Esophagus mucosa (tissue), 1 donor: ENCODE results near the gene AXIN1. TPM values are rescaled to one million over a fixed set of nuclear protein-coding genes. Genes with fewer than 3 reads are reported as not detected.
A peak's percentile ranks its signal among the peaks of the same experiment; 100 is the strongest.
"Not testable (repeated sequence)": the region's sequence is repeated elsewhere in the genome, so short reads cannot be mapped to it uniquely, and the experiment has no call there.

ENCODE experiments used
- ATAC-seq: fragments of 200-7000 bp; cut with Tn5 transposase; one replicate; pipeline ENCODE4 v1.9.1; 2020
- total RNA-seq: library from RNA; stranded (reverse); gene quantifications from one replicate; pipeline ENCODE4 v1.2.4, GENCODE V29; 2023
- donor health status: DM: yes; HTN: yes; CAD: no.

The AXIN1 gene
- total RNA-seq, 1 donor from 2014 or later = 15.3 TPM

DNA sequence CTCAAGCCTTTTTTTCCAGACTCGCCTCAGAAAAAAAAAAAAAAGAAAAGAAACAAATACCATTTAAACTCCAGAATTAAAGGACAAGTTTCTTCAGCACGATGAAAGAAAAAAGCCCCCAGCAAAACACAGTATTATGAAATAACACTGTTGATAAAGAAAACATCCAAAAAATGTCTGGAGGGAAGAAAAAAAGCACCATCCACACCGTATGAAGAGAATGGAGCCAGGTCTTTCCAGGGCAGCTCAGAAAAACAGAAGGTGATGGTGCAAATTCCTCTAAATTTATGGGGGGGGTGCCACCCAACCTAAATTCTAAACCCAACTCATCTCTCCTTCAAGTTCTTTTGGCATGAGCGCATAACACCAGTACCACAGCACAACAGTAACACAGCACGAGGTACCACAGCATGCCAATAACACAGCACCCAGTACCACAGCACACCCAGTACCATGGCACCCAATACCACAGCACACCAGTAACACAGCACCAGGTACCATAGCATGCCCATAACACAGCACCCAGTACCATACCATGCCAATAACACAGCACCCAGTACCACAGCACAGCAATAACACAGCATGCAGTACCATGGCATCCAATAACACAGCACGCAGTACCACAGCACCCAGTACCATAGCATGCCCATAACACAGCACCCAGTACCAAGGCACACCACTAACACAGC, 19.0 kb downstream of the AXIN1 start:
- no peak for ATAC-seq

DNA sequence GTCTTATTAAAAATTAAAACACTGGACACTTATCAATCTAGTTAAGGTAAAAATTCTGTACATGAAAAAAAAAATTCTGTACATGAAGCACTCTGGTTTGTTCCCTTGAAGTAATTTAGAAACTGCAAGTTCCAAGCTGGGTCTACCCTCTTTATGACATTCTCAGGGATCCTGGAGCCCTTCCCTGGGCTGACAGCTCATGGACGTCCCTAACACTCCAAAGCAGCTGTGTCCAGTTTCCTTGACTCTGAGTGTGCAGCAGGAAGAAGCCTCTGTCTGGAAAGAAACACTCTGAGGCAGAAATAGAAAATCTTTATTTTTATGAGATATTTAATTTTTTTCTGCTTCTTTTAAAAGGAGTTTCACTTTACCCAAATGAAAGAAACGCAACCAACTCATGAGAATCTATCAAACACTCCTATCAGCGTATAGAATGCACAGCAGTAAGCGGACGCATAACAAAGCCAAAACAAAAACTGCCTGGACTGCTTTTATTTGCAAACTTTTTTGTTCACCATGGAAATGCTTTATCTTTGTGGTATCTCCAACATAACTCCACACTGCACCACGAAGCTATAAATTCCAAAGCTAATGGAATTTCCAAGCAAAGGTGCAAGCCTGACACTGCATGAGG, 21.2 kb downstream of the AXIN1 start:
- ATAC-seq = not testable (repeated sequence)

DNA sequence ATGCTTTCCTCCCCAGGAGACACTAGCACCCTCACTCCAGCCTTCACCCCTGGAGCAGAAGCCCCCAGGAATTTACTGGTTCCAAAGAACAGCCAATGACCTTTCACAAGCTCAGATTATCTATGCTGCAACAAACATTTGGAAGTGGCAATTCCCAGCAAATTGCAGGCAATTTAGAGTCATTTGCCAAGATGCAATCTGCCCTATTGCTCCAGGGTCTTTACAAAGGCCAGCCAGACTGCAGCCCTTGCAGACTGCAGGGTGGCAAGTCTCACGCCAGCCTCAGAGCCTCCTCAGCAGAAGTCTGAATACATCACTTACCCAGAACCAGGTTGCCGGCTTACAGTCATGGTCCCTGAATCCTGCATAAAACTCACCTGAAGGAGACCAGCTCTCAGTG, 21.8 kb downstream of the AXIN1 start:
- no peak for ATAC-seq

DNA sequence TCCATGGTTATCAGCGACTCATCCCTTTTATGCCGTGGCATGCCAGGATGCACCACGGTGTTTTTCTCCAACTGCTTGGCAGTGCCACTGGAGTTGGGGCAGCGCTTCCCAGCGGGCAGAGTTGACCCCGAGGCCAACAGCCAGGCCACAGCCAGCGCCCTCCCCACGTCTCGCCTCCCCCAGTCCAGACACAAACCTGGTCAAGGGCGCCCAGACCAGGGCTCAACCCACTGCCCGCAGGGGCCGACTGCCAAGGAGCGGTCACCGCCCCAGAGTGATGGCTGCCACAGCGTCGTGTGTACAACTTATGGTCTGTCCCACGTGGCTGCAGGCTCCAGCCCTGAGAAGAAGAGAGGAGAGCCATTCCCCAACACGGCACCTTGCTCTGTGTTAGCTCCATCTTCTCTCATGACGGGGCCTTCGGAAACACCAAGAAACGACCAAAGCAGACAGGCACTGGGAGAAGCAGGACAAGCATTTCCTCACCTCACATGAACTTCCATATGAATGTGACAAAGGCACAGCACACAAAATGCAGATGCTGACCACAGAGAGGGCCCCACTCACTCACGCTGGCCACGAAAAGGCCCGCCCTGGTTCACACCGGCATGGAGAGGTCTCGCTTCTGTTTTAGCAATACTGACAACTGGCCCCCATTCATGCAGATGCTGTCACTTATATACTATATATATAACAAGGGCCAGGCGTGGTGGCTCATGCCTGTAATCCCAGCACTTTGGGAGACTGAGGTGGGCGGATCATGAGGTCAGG, 27.0 kb downstream of the AXIN1 start:
- ATAC-seq = no peak

DNA sequence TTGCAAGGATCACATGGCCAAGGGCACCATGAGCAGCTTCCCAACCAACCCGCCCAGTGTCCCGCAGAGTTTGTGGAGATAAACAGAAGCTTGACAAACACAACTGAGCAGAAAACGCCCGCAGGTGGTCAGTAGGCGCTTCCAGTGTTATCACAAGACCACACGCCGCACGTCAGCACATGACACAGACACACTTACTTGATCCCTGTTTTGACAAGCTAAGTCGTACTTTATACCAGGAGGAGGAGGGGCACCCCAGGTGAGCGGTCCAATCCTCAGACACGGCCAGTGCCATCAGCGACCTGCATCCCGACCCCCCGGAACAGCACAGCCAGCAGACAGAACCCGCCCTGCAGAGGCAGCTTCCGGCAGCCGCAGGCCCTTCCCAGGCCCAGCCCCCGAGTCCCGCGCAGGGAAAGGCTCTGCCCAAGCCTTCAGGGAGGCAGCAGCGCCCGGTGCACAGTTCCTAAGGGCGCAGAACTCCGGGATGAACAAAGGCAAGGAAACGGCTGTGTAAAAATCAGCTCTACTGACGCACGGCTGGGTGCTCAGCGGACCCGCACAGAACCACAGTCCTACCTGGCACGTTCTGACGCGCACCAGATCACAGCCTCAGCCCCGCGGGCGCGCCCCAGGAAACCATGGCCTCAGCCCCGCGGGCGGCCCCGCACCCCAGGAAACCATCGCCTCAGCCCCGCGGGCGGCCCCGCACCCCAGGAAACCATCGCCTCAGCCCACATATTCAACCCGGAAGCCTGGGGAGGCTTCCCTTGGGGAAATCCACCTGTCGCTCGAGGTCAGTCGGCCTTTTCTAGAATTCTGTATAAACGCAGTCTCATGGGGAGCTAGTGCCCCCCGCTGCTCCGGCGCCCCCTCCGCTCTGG, 27.8 kb downstream of the AXIN1 start:
- peak; percentile 50 for ATAC-seq

DNA sequence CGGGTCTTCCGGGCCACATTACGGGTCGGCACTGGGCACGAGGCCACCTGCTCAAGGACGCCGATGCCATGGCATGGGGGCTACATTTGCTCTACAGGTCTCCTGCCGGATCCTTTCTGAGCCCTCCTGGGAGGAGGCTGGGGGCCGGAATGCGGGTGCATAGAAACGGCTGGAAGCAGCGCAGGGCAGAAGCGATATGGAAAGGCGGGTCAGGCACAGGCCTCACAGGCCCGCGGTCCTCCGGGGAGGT, 28.4 kb downstream of the AXIN1 start:
- no peak for ATAC-seq

DNA sequence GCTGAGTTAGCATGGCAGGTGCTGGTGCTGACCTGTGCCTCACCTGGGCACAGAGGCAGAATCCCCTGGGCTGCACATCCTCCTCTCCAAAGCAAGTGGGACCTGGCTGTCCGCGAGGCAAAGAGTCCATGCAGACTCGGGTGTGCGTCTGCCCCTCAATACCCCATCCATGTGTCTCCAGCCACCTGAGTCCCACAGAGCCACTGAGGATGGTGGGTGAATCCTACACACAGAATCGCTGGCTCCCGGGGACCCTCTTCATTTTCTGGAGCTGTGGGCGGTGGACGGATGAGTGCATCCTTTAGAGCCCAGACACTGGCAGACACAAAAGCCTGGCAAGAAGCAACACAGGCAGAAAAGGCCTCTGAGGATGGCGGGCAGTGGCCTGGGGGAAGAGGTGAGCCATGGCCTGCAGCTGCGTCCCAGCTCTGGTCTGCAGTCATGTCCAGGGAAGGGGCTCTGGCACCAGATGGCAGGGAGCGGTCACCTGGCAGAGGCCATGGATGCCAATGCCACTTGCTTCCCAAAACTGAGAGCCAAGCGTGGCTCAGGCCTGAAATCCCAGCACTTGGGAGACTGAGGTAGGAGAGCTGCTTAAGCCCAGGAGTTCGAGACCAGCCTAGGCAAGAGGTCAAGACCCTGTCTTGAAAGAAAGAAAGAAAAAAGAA, 29.9 kb downstream of the AXIN1 start:
- ATAC-seq = no peak

DNA sequence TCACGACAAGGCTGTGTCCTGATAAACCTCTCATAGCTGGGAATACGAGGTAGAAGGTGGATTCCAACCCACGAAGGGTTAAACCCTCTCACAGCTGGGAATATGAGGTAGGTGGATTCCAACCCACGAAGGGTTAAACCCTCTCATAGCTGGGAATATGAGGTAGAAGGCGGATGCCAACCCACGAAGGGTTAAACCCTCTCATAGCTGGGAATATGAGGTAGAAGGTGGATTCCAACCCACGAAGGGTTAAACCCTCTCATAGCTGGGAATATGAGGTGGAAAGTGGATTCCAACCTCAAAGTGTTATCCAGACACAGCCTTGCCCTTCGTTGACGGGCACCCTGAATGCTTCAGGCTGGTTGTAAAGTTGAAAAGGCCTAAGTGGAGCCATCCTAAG, 31.0 kb downstream of the AXIN1 start:
- ATAC-seq = no peak

DNA sequence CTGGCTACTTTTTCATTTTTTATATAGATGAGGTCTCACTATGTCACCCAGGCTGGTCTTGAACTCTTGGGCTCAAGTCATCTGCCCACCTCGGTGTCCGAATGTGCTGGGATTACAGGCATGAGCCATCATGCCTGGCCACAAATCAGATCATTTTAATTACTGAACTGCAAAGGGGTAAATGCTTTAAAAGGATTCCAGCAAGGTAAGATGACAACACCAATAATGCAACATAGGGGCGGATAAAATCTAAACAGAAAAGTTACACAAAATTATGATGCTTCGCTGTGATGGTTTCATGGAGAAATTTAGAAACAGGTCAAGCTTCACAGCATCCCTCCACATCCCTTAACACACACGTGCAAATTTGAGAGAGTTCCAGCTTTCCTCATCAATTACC, 32.3 kb downstream of the AXIN1 start:
- no peak for ATAC-seq

DNA sequence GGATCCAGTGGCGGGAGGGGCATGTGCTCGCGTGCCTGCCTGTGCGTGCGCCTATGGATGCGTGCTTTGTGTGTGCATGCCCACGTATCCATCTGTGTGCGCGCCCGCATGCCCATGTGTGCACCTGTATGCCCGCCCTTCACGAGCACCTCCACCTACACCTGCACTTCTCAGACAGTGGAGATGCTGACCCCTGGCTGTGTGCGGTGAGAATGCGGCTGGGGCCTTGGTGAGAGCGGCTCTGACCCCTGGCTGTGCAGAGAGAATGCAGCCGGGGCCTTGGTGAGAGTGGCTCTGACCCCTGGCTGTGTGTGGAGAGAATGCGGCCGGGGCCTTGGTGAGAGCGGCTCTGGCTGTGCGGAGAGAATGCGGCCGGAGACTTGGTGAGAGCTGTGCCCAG, 33.9 kb downstream of the AXIN1 start:
- no peak for ATAC-seq

DNA sequence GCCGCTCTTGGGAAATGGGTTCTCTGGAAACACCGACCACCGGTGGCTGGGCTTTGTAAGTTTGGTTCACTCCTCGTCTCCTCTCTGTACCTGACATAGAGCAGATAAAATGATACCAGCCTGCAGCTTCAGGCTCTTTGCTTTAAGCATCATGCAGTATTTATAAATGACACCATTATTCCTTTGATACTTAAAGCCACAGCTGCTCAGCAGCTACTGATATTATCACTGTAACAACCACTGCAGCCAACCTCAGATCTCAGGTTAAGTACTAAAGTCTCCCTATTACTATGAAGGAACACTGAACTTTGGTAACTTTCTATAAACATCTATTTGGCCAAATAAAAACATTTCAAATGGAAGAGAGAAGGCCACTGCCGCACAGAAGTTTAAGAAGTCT, 34.9 kb downstream of the AXIN1 start:
- ATAC-seq = no peak

DNA sequence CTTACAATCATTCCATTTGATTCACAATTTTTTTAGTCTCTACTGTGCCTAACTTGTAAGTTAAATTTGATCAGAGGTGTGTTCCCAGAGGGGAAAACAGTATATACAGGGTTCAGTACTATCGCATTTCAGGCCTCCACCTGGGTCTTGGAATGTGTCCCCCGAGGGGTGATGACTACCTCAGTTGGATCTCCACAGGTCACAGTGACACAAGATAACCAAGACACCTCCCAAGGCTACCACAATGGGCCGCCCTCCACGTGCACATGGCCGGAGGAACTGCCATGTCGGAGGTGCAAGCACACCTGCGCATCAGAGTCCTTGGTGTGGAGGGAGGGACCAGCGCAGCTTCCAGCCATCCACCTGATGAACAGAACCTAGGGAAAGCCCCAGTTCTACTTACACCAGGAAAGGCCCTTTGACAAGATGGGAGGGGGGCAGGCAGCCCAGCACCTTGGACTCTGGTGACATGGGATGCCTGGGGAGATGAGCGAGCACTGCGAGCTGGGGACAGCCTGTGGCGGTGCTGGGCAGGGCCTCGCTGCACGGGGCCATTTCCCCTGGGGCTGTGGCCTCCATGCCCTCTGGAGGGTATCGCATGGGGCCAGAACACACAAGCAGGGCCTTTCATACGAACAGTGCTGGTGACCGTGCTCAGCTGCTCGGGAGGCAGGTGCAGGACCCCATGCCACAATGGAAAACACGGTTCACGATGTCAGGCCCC, 35.6 kb downstream of the AXIN1 start:
- ATAC-seq = no peak

DNA sequence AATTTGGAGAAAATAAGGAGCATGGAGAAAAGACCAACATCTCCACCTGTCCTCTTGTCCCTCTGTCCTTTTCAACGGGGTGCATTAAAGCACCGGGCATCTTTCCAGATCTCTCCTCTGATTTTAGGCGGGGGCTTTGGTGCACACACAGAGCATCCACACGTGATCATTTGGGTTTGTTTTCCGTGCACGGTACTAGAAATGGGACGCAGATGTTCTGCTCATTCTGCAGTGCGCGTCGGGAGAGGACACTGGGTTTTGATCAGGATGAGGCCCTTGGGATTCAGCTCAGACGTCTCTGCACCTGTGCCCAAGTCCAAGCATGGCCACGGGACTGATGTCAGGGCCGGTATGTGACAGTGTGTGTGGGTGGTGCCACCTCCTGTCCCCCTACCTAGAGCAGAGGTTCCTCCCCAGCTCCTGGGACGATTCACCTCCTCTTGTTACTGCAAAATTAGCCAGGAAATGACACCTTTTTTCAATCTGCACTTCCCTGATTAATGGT, 37.7 kb downstream of the AXIN1 start:
- ATAC-seq = no peak

DNA sequence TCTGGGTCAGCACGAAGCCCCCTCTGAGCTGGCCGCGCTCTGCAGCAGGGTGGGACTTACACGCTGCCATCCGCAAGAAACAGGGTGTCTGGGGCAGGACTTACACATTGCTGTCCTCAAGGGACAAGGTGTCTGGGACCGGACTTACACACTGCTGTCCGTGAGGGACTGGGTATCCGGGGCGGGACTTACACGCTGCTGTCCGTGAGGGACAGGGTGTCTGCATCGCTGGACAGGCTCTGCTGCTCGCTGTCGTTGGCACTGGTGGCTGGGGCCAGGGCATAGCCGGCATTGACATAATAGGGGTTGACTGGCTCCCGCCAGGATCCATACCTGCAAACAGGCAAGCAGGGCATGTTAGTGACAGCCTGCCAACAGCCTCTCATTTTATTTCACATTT, 38.2 kb downstream of the AXIN1 start:
- no peak for ATAC-seq

DNA sequence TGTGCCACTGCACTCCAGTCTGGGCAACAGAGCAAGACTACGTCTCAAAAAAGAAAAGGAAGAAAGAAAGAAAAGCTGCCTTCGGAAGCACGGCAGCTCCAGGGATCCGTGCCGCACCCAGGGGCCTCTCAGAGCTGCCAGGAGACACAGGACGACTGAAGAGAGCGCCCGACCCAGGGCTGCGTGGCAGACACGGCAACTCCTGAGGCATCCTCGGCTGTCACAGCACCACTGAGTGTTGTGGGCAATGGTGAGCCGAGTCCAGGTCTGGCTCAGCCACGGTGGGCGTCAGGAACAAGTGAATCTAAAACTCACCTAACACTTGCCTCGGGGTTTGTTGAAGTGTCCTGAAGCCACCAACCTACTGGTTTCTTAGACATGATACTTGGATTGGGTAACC, 40.8 kb downstream of the AXIN1 start:
- no peak for ATAC-seq

DNA sequence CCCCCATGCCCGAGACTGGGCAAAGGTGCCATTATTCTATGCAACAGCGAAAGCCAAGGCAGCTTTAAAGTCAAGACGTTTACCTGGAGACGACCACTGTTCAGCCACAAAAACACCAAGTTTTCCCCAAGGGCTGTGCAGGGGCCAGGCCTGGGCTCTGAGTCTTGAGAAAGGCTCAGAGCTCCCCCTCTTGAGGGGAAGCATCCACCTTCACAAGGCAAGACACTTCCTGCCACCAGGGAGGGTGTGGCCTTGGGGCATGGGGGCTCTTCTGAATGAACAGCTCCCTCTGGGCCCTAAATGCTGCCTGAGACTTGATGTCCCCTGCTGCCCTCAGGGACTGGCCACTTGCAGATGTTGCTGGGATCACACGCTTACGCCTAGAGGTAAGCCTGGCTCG, 43.0 kb downstream of the AXIN1 start:
- ATAC-seq = no peak

DNA sequence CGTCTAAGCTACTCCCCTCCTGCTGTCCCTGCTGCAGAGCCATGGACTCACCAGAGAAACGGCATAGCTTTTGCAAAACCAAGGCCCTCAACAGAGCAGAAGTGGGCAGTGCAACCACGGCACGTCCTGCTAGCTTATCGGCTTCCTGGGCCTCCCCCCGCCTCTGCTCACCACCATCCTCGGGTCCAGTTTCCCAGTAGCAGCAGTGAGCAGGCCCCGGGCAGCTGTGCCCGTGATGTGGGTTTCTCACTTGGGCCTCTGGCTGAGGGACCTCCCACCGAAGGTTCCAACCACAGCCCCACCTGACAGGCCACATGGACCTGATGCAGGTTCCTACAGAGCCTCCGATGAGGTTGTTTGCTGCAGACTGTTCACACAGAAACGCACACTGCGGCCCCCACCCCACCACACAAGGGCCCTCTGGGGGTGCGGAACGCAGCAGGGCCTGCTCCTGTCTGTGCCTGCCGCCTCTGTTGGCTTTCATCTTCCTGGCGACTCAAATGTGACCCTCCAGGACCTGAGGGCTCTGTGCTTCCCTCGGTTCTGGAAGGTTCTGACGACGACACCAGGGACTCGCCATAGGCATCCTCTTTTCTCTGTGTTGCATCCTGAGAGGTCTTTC, 44.7 kb downstream of the AXIN1 start:
- ATAC-seq = no peak

DNA sequence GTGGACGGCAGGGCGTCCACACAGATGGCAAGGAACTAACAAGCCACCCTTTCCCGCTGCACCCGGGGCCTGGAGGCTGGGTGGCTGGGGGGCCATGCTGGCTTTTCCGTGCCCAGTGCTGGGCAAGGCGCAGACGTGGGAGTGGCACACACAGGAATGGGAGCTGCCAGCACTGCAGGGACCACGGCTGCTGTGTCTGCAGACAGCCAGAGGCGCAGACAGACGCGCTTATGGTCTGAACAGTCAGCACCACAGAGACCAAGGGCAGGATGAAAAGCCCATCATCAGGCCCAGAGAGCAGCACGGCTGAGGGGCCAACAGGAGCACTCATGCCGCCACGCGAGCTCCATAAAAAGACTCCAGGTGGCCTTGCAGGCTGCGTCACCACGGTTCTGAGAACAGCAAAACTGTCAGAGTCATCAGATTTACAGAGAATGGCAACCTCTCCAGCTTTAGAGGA, 45.6 kb downstream of the AXIN1 start:
- ATAC-seq = no peak

DNA sequence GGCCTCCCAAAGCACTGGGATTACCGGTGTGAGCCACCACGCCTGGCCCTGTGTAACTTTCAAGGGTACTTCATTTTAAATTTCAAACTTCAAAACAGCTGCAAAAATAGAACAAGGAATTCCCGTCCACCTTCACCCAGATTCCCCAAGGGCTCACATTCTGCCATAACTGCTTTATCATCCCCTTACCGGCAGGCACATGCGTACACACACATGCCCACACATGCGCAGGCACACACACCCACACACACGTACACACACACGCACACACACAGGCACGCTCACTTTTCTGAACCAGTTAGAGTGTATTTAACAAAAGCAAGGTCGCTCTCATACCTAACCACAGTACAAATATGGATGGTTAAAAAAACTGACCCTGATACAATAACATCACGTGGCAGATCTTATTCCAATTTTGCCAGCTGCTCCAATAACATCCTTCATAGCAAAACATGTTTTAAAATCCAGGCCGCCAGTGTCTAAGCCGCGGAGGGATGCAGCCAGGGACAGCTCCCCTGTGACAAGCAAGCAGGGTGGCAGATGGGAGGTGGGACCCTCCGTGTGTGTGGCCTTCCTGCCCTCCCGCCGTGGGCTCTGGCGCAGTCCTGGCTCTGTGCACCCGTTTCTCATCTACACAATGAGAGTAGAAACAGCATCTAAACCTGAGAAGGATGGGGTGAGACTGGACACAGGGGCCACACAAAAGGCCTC, 46.5 kb downstream of the AXIN1 start:
- ATAC-seq = peak; percentile 69

DNA sequence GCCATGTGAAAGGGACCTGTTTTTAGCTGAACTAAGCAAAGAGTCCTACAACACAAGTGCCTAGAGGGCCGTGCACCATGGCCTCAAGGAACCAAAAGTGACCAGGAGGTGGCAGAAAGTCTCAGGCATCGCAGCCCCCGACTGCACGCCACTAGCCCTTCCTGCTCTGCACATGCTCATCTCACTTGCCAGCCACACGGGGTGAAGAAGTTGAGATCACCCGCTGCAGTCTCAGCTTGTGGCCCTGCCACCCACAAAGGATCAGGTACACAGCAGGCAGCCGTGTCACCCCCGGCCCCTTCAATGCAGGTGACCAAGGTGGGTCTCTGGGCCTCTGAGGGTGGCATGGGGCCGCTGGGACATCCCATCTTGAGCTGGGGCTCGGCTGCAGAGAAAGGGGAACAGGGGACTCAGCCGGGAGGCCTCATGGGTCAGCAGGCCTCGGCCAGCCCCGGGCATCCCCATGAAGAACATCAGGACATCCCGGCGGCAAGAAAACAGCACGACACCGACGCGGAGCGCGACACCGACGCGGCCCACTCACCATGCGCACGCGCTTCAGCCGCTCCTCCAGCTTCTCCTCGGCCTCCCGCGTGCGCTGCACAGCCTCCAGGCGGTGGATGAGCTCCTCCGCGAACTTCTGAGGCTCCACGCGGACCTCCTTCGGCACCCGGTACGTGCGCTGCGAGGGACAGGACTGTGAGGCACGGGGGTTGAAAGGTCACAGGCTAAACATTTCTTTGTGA, 48.6 kb downstream of the AXIN1 start:
- ATAC-seq = no peak
